ENCODE data around the gene FUNDC2. TPM values are rescaled to one million over a fixed set of nuclear protein-coding genes. Genes with fewer than 3 reads are reported as not detected.

Gene FUNDC2
- total RNA-seq, 4 donors from 2014 or later: 73.8 to 98.2 (median 95.9) TPM

- no peak for TF ChIP-seq POLR2AphosphoS5 (IDR thresholded peaks at IDR 0.05)
- Histone ChIP-seq H3K27me3 (no peaks in the 10 kb centered on the region), H3K4me3 (no peak overlapping the region), H3K36me3 (no peaks in the 10 kb centered on the region), H3K9me3 (no peaks in the 10 kb centered on the region), H3K4me1 (peaks cover 5 to 16% (median 10%) of the 10 kb centered on the region in 4 donors), H3K27ac (replicated peaks in 1 of 4) (no peak overlapping the region)
- intact Hi-C loops (cut with DNase I): no loop called here
- DNase-seq (ENCODE audit: extremely low spot score): no peak
- WGBS: 80% methylated on average over 6 of the region's 6 CpGs
Measured at GRCh38 chrX:155023907-155024833, 2.5 kb upstream of the FUNDC2 start.

DNA sequence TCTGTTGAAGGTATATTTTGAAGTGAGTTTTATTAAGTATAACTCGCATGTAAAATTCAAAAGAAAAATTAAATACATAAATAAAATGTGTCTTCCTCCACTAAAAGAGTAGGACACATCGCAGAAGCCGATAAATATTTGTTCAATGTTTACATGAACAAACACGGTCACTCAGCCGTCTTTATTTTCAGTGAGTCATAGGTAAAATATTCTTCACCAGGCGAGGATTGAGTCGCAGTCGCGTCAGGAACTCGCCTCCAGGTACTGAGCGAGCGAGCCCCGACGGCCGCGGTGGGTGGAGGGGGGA lies 271 bp upstream of the FUNDC2 start:
- H3K27me3 ChIP-seq: no peaks in the 10 kb centered on the region
- H3K27ac ChIP-seq (replicated peaks in 1 of 4): peak overlapping the region; percentile 93 to 96 (median 94)
- TF ChIP-seq POLR2AphosphoS5 (IDR thresholded peaks at IDR 0.05) (no peak), POLR2A (IDR thresholded peaks at IDR 0.05; ENCODE audit: low read depth) (no peak), EP300 (IDR thresholded peaks at IDR 0.05) (no peak), CTCF (IDR thresholded peaks at IDR 0.05) (no peak)
- intact Hi-C loops (cut with DNase I): no loop called here
- H3K4me1 ChIP-seq: peaks cover 6 to 25% (median 12%) of the 10 kb centered on the region in 4 donors
- WGBS: 56% methylated on average over 13 of the region's 16 CpGs
- peak overlapping the region; percentile 63 to 73 (median 66) for H3K4me3 ChIP-seq
- no peaks in the 10 kb centered on the region for H3K9me3 ChIP-seq
- DNase-seq (ENCODE audit: extremely low spot score): no peak
- H3K36me3 ChIP-seq: no peaks in the 10 kb centered on the region

GRCh38 chrX:155027509-155028066 lies 944 bp downstream of the FUNDC2 start:
- no peak for DNase-seq (ENCODE audit: extremely low spot score)
- Histone ChIP-seq H3K4me3 (peak overlapping the region; percentile 63 to 73 (median 66)), H3K27ac (replicated peaks in 1 of 4) (peak overlapping the region; percentile 93 to 96 (median 94)), H3K36me3 (no peaks in the 10 kb centered on the region), H3K4me1 (peaks cover 6 to 30% (median 12%) of the 10 kb centered on the region in 4 donors), H3K9me3 (no peaks in the 10 kb centered on the region), H3K27me3 (no peaks in the 10 kb centered on the region)
- intact Hi-C loops (cut with DNase I): no loop called here
- TF ChIP-seq CTCF (IDR thresholded peaks at IDR 0.05): no peak
- TF ChIP-seq POLR2A (IDR thresholded peaks at IDR 0.05; ENCODE audit: low read depth): no peak
- TF ChIP-seq EP300 (IDR thresholded peaks at IDR 0.05): peak; percentile 59
- TF ChIP-seq POLR2AphosphoS5 (IDR thresholded peaks at IDR 0.05): peak; percentile 62 to 92
- WGBS: 40% methylated on average over 14 of the region's 14 CpGs

DNA sequence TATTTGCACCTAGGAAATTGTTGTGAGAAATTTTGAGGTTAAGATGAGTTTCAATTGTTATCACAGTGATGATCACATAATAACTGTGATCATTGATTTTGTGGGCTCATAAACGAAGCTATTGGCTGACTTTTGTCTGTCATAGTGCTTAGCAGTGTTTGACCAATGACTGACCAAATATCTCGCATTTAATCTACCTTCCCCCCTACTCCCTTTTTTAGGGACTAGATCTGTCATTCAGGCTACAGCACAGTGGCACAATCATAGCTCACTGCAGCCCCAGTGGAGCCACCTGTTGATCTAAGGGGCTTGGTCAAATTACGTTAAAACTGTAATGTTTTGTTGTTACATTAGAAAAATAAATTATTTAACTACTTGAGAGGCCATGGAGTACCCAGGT lies 1.5 kb downstream of the FUNDC2 start:
- Histone ChIP-seq H3K4me3 (peak overlapping the region; percentile 63 to 73 (median 66)), H3K27ac (replicated peaks in 1 of 4) (peak overlapping the region; percentile 93 to 96 (median 94)), H3K4me1 (peaks cover 6 to 30% (median 12%) of the 10 kb centered on the region in 4 donors), H3K9me3 (no peaks in the 10 kb centered on the region), H3K36me3 (no peaks in the 10 kb centered on the region), H3K27me3 (no peaks in the 10 kb centered on the region)
- DNase-seq (ENCODE audit: extremely low spot score): no peak
- TF ChIP-seq CTCF (IDR thresholded peaks at IDR 0.05): no peak
- TF ChIP-seq POLR2AphosphoS5 (IDR thresholded peaks at IDR 0.05): no peak
- TF ChIP-seq POLR2A (IDR thresholded peaks at IDR 0.05; ENCODE audit: low read depth): no peak
- TF ChIP-seq EP300 (IDR thresholded peaks at IDR 0.05): no peak
- intact Hi-C loops (cut with DNase I): no loop called here
- WGBS: 31% methylated on average over 3 of the region's 3 CpGs

- no peak for DNase-seq (ENCODE audit: extremely low spot score)
- Histone ChIP-seq H3K36me3 (peaks cover 0 to 6% (median 0%) of the 10 kb centered on the region in 4 donors), H3K9me3 (no peaks in the 10 kb centered on the region), H3K27ac (replicated peaks in 1 of 4) (peak overlapping the region; percentile 93 to 96 (median 94)), H3K4me1 (peaks cover 6 to 30% (median 12%) of the 10 kb centered on the region in 4 donors), H3K4me3 (no peak overlapping the region), H3K27me3 (no peaks in the 10 kb centered on the region)
- intact Hi-C loops (cut with DNase I): no loop called here
- TF ChIP-seq CTCF (IDR thresholded peaks at IDR 0.05): no peak
- TF ChIP-seq POLR2A (IDR thresholded peaks at IDR 0.05; ENCODE audit: low read depth): no peak
- peak in 1 of 2 donors; percentile 9 for TF ChIP-seq POLR2AphosphoS5 (IDR thresholded peaks at IDR 0.05)
- TF ChIP-seq EP300 (IDR thresholded peaks at IDR 0.05): no peak
- WGBS: 58% methylated on average over 2 of the region's 2 CpGs
Measured at GRCh38 chrX:155028877-155029291, 2.2 kb downstream of the FUNDC2 start.
